ENCODE results near the gene TTR.

Gene TTR

DNA sequence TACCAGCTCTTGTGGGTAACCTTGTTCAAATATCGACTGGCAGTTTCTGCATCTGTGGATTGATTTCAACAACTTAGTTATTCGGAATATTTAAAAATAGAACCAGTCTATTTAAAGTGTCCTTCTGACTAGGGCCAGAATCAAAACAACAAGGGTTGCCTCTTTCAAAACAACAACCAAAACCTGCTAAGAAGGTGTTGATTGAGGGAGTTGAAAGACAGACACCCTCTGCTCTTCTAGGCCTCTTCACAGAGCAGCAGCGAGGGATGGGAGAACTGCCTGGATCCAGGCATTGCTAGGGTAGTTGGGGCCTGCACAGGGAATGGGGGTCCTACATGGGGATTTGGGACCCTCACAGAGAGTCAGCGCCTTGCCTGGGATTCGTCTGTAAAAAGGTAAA lies 19.8 kb downstream of the TTR start:
- Mint-ChIP-seq H3K36me3 (ENCODE audit: insufficient read depth) (no peaks in the 10 kb centered on the region), H3K9me3 (no peaks in the 10 kb centered on the region), H3K27ac (no peak overlapping the region), H3K27me3 (peaks cover 2 to 4% of the 10 kb centered on the region in 2 donors), H3K4me3 (no peak overlapping the region), H3K4me1 (ENCODE audit: low read depth in 2 of 2) (no peaks in the 10 kb centered on the region)
- DNase-seq: no peak
- ATAC-seq (replicated peaks): no peak

- Mint-ChIP-seq H3K9me3 (no peaks in the 10 kb centered on the region), H3K36me3 (ENCODE audit: insufficient read depth) (no peaks in the 10 kb centered on the region), H3K4me1 (ENCODE audit: low read depth in 2 of 2) (peaks cover 0 to 2% of the 10 kb centered on the region in 2 donors), H3K27me3 (peaks cover 7 to 8% of the 10 kb centered on the region in 2 donors), H3K4me3 (no peak overlapping the region), H3K27ac (no peak overlapping the region)
- no peak for DNase-seq
- ATAC-seq (replicated peaks): no peak
Measured at GRCh38 chr18:31612124-31612523, 20.4 kb downstream of the TTR start.

- Mint-ChIP-seq H3K36me3 (ENCODE audit: insufficient read depth) (no peaks in the 10 kb centered on the region), H3K27ac (no peak overlapping the region), H3K4me3 (no peak overlapping the region), H3K27me3 (peaks cover 7 to 10% of the 10 kb centered on the region in 2 donors), H3K4me1 (ENCODE audit: low read depth in 2 of 2) (peaks cover 0 to 4% of the 10 kb centered on the region in 2 donors), H3K9me3 (no peaks in the 10 kb centered on the region)
- ATAC-seq (replicated peaks): no peak
- DNase-seq: no peak
Measured at GRCh38 chr18:31614044-31614443, 22.4 kb downstream of the TTR start.

DNA sequence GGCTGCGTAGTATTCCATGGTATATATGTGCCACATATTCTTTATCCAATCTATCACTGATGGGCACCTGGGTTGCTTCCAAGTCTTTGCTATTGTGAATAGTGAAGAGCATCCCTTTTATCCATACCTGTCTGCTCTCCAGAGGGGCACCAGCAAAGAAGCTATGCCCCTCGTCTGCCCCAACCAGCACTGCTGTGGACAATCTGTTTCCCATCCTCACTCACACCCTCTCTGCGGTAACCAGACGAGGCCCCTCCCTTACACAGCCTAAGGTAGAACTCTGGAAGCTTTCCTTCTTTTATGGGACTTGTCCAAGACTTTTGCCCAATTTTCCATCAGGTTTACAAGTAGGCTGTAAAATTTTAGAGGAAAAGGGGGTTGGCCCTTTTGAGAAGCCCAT lies 24.9 kb downstream of the TTR start:
- Mint-ChIP-seq H3K27me3 (peaks cover 7 to 16% of the 10 kb centered on the region in 2 donors), H3K4me3 (no peak overlapping the region), H3K36me3 (ENCODE audit: insufficient read depth) (no peaks in the 10 kb centered on the region), H3K27ac (no peak overlapping the region), H3K4me1 (ENCODE audit: low read depth in 2 of 2) (peaks cover 0 to 4% of the 10 kb centered on the region in 2 donors), H3K9me3 (no peaks in the 10 kb centered on the region)
- no peak for ATAC-seq (replicated peaks)
- DNase-seq: no peak

DNA sequence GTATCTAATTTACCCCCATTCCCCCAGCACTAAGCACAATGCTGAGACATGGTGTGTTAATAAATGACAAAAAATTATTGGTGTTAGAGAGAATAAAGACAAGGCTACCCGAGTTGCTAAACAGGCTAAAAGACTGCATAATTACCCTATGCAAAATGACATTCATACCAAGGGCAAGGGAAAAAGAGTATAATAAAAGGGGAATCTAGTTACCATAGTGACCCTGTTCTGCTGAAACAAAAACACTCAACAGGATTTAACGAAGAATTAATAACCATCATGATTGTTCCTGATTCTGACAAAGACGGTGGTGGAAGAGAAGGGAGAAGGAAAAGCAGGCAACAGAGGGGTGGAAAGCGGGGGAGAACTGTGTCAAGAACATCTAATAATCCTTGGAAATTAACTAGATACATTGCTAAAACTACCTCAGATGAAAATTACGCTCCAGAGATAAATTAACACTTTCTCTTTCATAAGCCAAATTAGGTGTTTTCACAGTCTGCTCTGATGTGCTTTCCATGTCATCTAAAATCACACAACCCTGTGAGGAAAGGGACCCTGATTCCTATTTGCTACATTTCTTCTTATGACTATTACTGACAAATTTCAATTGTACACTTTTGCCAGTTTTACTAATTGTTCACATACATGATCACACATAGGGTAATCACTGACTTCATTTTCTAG lies 25.5 kb downstream of the TTR start:
- no peak for DNase-seq
- no peak overlapping the region for H3K27ac Mint-ChIP-seq
- H3K36me3 Mint-ChIP-seq (ENCODE audit: insufficient read depth): no peaks in the 10 kb centered on the region
- H3K4me3 Mint-ChIP-seq: no peak overlapping the region
- peaks cover 0 to 4% of the 10 kb centered on the region in 2 donors for H3K4me1 Mint-ChIP-seq (ENCODE audit: low read depth in 2 of 2)
- peaks cover 7 to 16% of the 10 kb centered on the region in 2 donors for H3K27me3 Mint-ChIP-seq
- no peak for ATAC-seq (replicated peaks)
- no peaks in the 10 kb centered on the region for H3K9me3 Mint-ChIP-seq

- no peak overlapping the region for H3K27ac Mint-ChIP-seq
- no peak overlapping the region for H3K4me3 Mint-ChIP-seq
- H3K27me3 Mint-ChIP-seq: peaks cover 7 to 16% of the 10 kb centered on the region in 2 donors
- peaks cover 0 to 4% of the 10 kb centered on the region in 2 donors for H3K4me1 Mint-ChIP-seq (ENCODE audit: low read depth in 2 of 2)
- no peaks in the 10 kb centered on the region for H3K36me3 Mint-ChIP-seq (ENCODE audit: insufficient read depth)
- DNase-seq (no peak), ATAC-seq (replicated peaks) (no peak)
- H3K9me3 Mint-ChIP-seq: no peaks in the 10 kb centered on the region
Measured at GRCh38 chr18:31618801-31619200, 27.1 kb downstream of the TTR start.

DNA sequence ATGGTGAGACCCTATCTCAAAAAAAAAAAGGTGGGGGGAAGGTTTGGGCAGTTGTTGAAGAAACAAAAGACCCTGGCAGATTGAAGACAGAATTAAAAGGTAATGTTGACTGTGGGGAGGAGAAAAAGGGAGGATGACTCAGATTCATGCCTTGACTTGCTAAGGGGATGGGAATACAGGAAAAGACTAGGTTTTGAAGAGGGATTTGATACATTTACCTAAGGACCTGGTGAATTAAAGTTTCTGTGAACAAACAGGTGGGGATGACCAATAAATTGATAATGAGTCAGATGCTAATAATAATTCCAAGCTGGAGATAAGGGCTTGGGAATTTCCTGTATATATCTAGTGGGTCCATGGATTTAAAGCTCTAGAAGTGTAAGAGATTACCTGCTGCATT lies 27.6 kb downstream of the TTR start:
- H3K27me3 Mint-ChIP-seq: peaks cover 7 to 16% of the 10 kb centered on the region in 2 donors
- ATAC-seq (replicated peaks): no peak
- H3K4me1 Mint-ChIP-seq (ENCODE audit: low read depth in 2 of 2): peaks cover 0 to 4% of the 10 kb centered on the region in 2 donors
- H3K36me3 Mint-ChIP-seq (ENCODE audit: insufficient read depth): no peaks in the 10 kb centered on the region
- no peak for DNase-seq
- no peaks in the 10 kb centered on the region for H3K9me3 Mint-ChIP-seq
- no peak overlapping the region for H3K4me3 Mint-ChIP-seq
- no peak overlapping the region for H3K27ac Mint-ChIP-seq

GRCh38 chr18:31624892-31625640 lies 33.4 kb downstream of the TTR start:
- H3K27me3 Mint-ChIP-seq: no peaks in the 10 kb centered on the region
- no peak overlapping the region for H3K4me3 Mint-ChIP-seq
- H3K4me1 Mint-ChIP-seq (ENCODE audit: low read depth in 2 of 2): peaks cover 0 to 5% of the 10 kb centered on the region in 2 donors
- ATAC-seq (replicated peaks): no peak
- no peaks in the 10 kb centered on the region for H3K9me3 Mint-ChIP-seq
- no peak overlapping the region for H3K27ac Mint-ChIP-seq
- no peak for DNase-seq
- peaks cover 4% of the 10 kb centered on the region for H3K36me3 Mint-ChIP-seq (ENCODE audit: insufficient read depth)

DNA sequence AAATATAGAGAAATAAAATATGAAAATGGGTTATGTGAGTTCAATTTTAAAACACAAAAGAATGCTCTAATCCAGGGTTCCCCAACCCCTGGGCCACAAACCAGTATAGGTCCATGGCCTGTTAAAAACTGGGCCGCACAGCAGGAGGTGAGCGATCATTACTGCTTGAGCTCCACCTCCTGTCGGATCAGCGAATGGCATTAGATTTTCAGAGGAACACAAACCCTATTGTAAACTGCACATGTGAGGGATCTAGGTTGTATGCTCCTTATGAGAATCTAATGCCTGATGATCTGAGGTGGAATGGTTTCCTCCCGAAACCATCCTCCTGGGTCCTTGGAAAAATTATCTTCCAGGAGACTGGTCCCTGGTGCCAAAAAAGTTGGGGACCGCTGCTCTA lies 34.7 kb downstream of the TTR start:
- DNase-seq (no peak), ATAC-seq (replicated peaks) (no peak)

DNA sequence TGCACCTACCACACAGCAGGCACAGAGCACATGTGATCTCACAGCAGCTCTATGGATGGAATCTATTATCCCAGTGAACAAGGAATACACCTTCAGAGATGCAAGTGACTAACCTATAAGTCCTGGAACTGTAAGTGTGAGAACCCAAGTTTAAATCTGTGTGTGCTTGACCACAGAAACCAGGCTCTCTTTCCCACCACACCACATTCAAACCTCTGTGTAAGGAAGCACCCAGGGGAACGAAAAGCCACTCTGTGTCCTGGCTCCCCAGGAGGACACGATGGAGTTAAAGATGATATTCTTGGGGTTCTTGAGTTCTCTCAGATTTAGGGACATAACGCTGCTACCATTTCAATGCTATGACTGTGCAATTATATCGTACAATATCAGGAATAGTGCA lies 38.9 kb downstream of the TTR start:
- no peak for ATAC-seq (replicated peaks)
- H3K27ac Mint-ChIP-seq: peak overlapping the region in 1 of 2 donors; percentile 30
- H3K4me1 Mint-ChIP-seq (ENCODE audit: low read depth in 2 of 2): peaks cover 15 to 36% of the 10 kb centered on the region in 2 donors
- no peaks in the 10 kb centered on the region for H3K9me3 Mint-ChIP-seq
- DNase-seq: no peak
- H3K36me3 Mint-ChIP-seq (ENCODE audit: insufficient read depth): peaks cover 4% of the 10 kb centered on the region
- no peak overlapping the region for H3K4me3 Mint-ChIP-seq
- no peaks in the 10 kb centered on the region for H3K27me3 Mint-ChIP-seq

More for the DNA sequence above, 34.7 kb downstream of the TTR start:
- no peak overlapping the region for H3K27ac Mint-ChIP-seq
- no peak overlapping the region for H3K4me3 Mint-ChIP-seq
- H3K9me3 Mint-ChIP-seq: no peaks in the 10 kb centered on the region
- H3K4me1 Mint-ChIP-seq (ENCODE audit: low read depth in 2 of 2): peaks cover 0 to 9% of the 10 kb centered on the region in 2 donors
- H3K27me3 Mint-ChIP-seq: no peaks in the 10 kb centered on the region
- H3K36me3 Mint-ChIP-seq (ENCODE audit: insufficient read depth): peaks cover 4% of the 10 kb centered on the region

- H3K9me3 Mint-ChIP-seq: no peaks in the 10 kb centered on the region
- no peaks in the 10 kb centered on the region for H3K27me3 Mint-ChIP-seq
Measured at GRCh38 chr18:31631526-31631925, 39.8 kb downstream of the TTR start.

GRCh38 chr18:31632356-31632755 lies 40.7 kb downstream of the TTR start:
- H3K4me3 Mint-ChIP-seq: no peak overlapping the region
- no peaks in the 10 kb centered on the region for H3K36me3 Mint-ChIP-seq (ENCODE audit: insufficient read depth)
- DNase-seq (no peak), ATAC-seq (replicated peaks) (no peak)
- peaks cover 15 to 36% of the 10 kb centered on the region in 2 donors for H3K4me1 Mint-ChIP-seq (ENCODE audit: low read depth in 2 of 2)
- H3K27ac Mint-ChIP-seq: peak overlapping the region in 1 of 2 donors; percentile 93
- H3K9me3 Mint-ChIP-seq: no peaks in the 10 kb centered on the region
- no peaks in the 10 kb centered on the region for H3K27me3 Mint-ChIP-seq

More at GRCh38 chr18:31631526-31631925, 39.8 kb downstream of the TTR start:
- Mint-ChIP-seq H3K27ac (no peak overlapping the region), H3K36me3 (ENCODE audit: insufficient read depth) (peaks cover under 1% of the 10 kb centered on the region), H3K4me3 (no peak overlapping the region), H3K4me1 (ENCODE audit: low read depth in 2 of 2) (peaks cover 15 to 36% of the 10 kb centered on the region in 2 donors)
- no peak for DNase-seq
- no peak for ATAC-seq (replicated peaks)

DNA sequence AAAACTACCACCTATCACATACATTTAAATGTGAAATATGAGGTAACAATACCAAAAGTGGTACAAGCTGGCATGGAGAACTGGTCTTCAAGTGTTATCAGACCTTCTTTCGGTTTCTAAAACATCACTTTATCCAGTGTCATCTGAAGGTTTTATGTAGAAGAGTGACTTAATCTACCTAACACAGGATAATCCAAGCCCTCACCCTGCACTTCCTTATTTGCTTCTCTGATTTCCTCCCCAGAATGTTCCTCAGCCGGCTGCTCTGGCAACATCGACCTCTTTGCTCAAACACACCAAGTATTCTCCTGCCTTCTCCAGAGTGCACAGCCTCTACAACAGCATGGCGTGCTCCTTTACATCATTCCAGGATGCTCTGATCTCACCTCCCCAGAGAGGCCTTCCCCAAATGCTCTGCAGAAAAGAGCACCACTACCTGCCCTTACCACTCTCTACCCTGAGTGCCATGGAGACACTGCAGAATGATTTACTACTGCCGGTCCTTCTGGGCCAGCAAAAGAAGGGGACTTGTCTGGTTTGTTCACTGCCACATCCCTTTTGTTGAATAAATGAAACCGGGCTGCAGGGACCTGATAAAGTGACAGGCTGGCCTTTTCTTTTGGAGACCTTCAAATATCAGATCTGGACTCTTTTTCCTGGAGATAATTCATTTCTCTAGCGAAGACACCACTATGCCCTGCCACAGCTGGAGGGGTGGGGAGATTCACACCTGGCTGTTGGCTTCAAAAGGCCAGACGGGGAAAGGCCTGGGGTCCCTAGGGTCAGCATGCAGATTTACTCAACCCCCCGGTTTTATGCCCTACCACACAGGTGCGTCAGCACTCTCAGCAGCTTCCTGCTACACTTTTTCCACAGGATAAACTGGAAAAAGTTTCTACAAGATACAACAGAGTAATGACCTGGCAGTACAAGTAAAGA lies 42.0 kb downstream of the TTR start:
- Mint-ChIP-seq H3K27ac (peak overlapping the region; percentile 66 to 93), H3K27me3 (no peaks in the 10 kb centered on the region), H3K36me3 (ENCODE audit: insufficient read depth) (no peaks in the 10 kb centered on the region), H3K4me1 (ENCODE audit: low read depth in 2 of 2) (peaks cover 15 to 36% of the 10 kb centered on the region in 2 donors), H3K4me3 (peak overlapping the region; percentile 48 to 71), H3K9me3 (no peaks in the 10 kb centered on the region)
- no peak for DNase-seq
- ATAC-seq (replicated peaks): peak; percentile 22
